GM19023 (cell line): ENCODE results near the gene PRAMEF25.
"Not testable (repeated sequence)": the region's sequence is repeated elsewhere in the genome, so short reads cannot be mapped to it uniquely, and the experiment has no call there.

Source experiments
- ATAC-seq: cut with Tn5 transposase; IDR thresholded peaks from one replicate; pipeline ENCODE4 v1.9.1; 2021; ENCODE audit warnings: mild to moderate bottlenecking, moderate library complexity; ENCODE audit not compliant: unreplicated experiment

The PRAMEF25 gene

DNA sequence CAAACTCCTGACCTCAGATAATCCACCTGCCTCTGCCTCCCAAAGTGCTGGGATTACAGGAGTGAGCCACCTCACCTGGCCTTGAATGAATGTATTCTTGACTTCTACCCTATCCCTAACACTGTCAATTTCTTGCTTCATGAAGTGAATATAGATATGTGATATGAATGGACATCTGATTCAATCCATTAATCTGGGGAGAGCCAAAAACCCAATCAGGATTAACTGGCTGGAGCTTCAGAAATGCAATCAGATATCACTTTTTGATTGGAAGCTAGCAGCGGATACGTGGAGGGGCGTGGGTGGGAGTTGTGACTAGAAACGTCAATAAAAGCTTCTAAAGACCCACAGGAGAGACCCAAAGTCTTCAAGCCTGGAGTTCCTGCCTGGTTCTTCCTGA is at the start of gene PRAMEF25:
Gene PRAMEF25 (plus strand): TSS at position 301 of the 400 bp plus-strand sequence. CDS start 2,920 bp downstream, outside the sequence.
- not testable (repeated sequence) for ATAC-seq

DNA sequence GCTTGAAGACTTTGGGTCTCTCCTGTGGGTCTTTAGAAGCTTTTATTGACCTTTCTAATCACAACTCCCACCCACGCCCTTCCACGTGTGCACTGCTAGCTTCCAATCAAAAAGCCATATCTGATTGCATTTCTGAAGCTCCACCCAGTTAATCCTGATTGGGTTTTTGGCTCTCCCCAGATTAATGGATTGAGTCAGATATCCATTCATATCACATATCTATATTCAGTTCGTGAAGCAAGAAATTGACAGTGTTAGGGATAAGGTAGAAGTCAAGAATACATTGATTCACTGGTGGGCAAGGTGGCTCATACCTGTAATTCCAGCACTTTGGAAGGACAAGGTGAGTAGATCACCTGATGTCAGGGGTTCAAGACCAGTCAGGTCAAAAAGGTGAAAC is 14.1 kb upstream of the PRAMEF25 start, which contains the start of gene PRAMEF27:
Gene PRAMEF27 (minus strand): TSS at position 101 of the 400 bp plus-strand sequence. CDS start 2,916 bp downstream, outside the sequence.
- not testable (repeated sequence) for ATAC-seq

DNA sequence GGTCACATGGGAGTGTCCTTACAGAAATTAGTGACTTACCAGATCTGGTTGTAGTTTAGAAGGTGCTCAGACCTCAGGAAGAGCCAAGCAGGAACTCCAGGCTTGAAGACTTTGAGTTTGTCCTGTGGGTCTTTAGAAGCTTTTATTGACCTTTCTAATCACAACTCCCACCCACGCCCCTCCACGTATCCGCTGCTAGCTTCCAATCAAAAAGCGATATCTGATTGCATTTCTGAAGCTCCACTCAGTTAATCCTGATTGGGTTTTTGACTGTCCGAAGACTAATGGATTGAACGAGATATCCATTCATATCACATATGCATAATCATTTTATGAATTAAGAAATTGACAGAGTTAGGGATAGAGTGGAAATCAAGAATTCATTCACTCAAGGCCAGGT is 46.2 kb downstream of the PRAMEF25 start, which contains the start of gene HNRNPCL2:
Gene HNRNPCL2 (minus strand): TSS at position 101 of the 400 bp plus-strand sequence. CDS start 454 bp downstream, outside the sequence.
- ATAC-seq = not testable (repeated sequence)
